ENCODE results near the gene ATP6AP1. TPM values are rescaled to one million over a fixed set of nuclear protein-coding genes. Genes with fewer than 3 reads are reported as not detected.

Gene ATP6AP1
- total and polyA plus RNA-seq, 2 experiments from 2014 or later: 37.7 to 52.1 TPM

GRCh38 chrX:154381271-154381670 is 47.2 kb upstream of the ATP6AP1 start:
- Histone ChIP-seq H3K27me3 (ENCODE audit: insufficient read depth) (no peaks in the 10 kb centered on the region), H3F3A (replicated peaks; ENCODE audit: low read depth) (no peaks in the 10 kb centered on the region), H3K27ac (ENCODE audit: low read depth) (peak overlapping the region; percentile 97), H3K9me2 (ENCODE audit: insufficient read depth) (no peaks in the 10 kb centered on the region), H3K4me1 (ENCODE audit: insufficient read depth) (peaks cover 4% of the 10 kb centered on the region; the same call in 1 of the 2 replicates), H3K4me2 (peak overlapping the region; percentile 62), H3K79me2 (replicated peaks; ENCODE audit: insufficient read depth) (peaks cover 11% of the 10 kb centered on the region), H4K20me1 (replicated peaks; ENCODE audit: insufficient read depth) (no peaks in the 10 kb centered on the region), H3K36me3 (ENCODE audit: insufficient read depth) (no peaks in the 10 kb centered on the region), H2AFZ (no peak overlapping the region), H3K4me3 (peak overlapping the region; percentile 34; the same call in 1 of the 2 replicates)
- Mint-ChIP-seq H3K9me3 (no peaks in the 10 kb centered on the region), H3K36me3 (ENCODE audit: low read depth) (peaks cover 20% of the 10 kb centered on the region), H3K4me1 (peaks cover 18% of the 10 kb centered on the region), H3K27me3 (ENCODE audit: insufficient read depth, low read depth, poor library complexity) (peaks cover 12% of the 10 kb centered on the region), H3K27ac (peak overlapping the region; percentile 80; the same call in 1 of the 2 replicates), H3K4me3 (peak overlapping the region; percentile 14; the same call in 1 of the 3 replicates)
- ATAC-seq: peak; percentile 5
- TF ChIP-seq, protein P1, sequence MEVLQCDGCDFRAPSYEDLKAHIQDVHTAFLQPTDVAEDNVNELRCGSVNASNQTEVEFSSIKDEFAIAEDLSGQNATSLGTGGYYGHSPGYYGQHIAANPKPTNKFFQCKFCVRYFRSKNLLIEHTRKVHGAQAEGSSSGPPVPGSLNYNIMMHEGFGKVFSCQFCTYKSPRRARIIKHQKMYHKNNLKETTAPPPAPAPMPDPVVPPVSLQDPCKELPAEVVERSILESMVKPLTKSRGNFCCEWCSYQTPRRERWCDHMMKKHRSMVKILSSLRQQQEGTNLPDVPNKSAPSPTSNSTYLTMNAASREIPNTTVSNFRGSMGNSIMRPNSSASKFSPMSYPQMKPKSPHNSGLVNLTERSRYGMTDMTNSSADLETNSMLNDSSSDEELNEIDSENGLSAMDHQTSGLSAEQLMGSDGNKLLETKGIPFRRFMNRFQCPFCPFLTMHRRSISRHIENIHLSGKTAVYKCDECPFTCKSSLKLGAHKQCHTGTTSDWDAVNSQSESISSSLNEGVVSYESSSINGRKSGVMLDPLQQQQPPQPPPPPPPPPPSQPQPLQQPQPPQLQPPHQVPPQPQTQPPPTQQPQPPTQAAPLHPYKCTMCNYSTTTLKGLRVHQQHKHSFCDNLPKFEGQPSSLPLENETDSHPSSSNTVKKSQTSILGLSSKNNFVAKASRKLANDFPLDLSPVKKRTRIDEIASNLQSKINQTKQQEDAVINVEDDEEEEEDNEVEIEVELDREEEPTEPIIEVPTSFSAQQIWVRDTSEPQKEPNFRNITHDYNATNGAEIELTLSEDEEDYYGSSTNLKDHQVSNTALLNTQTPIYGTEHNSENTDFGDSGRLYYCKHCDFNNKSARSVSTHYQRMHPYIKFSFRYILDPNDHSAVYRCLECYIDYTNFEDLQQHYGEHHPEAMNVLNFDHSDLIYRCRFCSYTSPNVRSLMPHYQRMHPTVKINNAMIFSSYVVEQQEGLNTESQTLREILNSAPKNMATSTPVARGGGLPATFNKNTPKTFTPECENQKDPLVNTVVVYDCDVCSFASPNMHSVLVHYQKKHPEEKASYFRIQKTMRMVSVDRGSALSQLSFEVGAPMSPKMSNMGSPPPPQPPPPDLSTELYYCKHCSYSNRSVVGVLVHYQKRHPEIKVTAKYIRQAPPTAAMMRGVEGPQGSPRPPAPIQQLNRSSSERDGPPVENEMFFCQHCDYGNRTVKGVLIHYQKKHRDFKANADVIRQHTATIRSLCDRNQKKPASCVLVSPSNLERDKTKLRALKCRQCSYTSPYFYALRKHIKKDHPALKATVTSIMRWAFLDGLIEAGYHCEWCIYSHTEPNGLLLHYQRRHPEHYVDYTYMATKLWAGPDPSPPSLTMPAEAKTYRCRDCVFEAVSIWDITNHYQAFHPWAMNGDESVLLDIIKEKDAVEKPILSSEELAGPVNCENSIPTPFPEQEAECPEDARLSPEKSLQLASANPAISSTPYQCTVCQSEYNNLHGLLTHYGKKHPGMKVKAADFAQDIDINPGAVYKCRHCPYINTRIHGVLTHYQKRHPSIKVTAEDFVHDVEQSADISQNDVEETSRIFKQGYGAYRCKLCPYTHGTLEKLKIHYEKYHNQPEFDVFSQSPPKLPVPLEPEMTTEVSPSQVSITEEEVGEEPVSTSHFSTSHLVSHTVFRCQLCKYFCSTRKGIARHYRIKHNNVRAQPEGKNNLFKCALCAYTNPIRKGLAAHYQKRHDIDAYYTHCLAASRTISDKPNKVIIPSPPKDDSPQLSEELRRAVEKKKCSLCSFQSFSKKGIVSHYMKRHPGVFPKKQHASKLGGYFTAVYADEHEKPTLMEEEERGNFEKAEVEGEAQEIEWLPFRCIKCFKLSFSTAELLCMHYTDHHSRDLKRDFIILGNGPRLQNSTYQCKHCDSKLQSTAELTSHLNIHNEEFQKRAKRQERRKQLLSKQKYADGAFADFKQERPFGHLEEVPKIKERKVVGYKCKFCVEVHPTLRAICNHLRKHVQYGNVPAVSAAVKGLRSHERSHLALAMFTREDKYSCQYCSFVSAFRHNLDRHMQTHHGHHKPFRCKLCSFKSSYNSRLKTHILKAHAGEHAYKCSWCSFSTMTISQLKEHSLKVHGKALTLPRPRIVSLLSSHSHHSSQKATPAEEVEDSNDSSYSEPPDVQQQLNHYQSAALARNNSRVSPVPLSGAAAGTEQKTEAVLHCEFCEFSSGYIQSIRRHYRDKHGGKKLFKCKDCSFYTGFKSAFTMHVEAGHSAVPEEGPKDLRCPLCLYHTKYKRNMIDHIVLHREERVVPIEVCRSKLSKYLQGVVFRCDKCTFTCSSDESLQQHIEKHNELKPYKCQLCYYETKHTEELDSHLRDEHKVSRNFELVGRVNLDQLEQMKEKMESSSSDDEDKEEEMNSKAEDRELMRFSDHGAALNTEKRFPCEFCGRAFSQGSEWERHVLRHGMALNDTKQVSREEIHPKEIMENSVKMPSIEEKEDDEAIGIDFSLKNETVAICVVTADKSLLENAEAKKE (CRISPR knock-in tag; IDR thresholded peaks at IDR 0.05): no peak
- TF ChIP-seq STAT1 (IDR thresholded peaks at IDR 0.05; ENCODE audit: unreplicated experiment) (no peak), JUNB (IDR thresholded peaks at IDR 0.05; ENCODE audit: unreplicated experiment) (no peak), REST (IDR thresholded peaks at IDR 0.05; ENCODE audit: unreplicated experiment) (no peak), ZNF114 (CRISPR knock-in tag; IDR thresholded peaks at IDR 0.05) (no peak), NANOG (IDR thresholded peaks at IDR 0.05; ENCODE audit: borderline replicate concordance) (no peak), CREB1 (CRISPR knock-in tag; IDR thresholded peaks at IDR 0.05; ENCODE audit: low read depth) (no peak), EZH2 (IDR thresholded peaks at IDR 0.05; ENCODE audit: low read depth, unreplicated experiment) (no peak), CTCF (conservative IDR thresholded peaks at IDR 0.05; ENCODE audit: low read depth in 2 of 2) (no peak), EZH2phosphoT487 (IDR thresholded peaks at IDR 0.05; ENCODE audit: unreplicated experiment) (no peak), ETS1 (IDR thresholded peaks at IDR 0.05) (no peak), POLR2AphosphoS5 (IDR thresholded peaks at IDR 0.05; ENCODE audit: low read depth) (no peak), ZNF331 (CRISPR knock-in tag; IDR thresholded peaks at IDR 0.05; ENCODE audit: low read depth) (no peak)
- peak; percentile 79 for DNase-seq (ENCODE audit: low spot score)
